GM23338 (cell line): ENCODE results near the gene ADH6.

ENCODE experiments used
- CREB1 ChIP-seq: fragments of 250-450 bp; sonication (Bioruptor Pico); IDR thresholded peaks from 2 replicates; pipeline ENCODE4 v1.5.0; 2020; ENCODE audit warnings: low read depth, mild to moderate bottlenecking, moderate library complexity
- EZH2 ChIP-seq: fragments of 200-600 bp; sonication (generic); IDR thresholded peaks from one replicate; pipeline ENCODE4 v1.8.0; 2017; ENCODE audit warnings: antibody characterized with exemption, mild to moderate bottlenecking, low read depth; ENCODE audit not compliant: unreplicated experiment
- EZH2phosphoT487 ChIP-seq: fragments of 200-600 bp; sonication (generic); IDR thresholded peaks from one replicate; pipeline ENCODE4 v1.8.1; 2018; ENCODE audit warnings: antibody characterized with exemption; ENCODE audit not compliant: unreplicated experiment
- JUNB ChIP-seq: IDR thresholded peaks from one replicate; pipeline ENCODE4 v1.6.1; 2016; ENCODE audit warnings: antibody characterized with exemption; ENCODE audit not compliant: unreplicated experiment
- NANOG ChIP-seq: IDR thresholded peaks from 2 replicates; pipeline ENCODE4 v1.6.1; 2016; ENCODE audit warnings: antibody characterized with exemption, borderline replicate concordance
- POLR2AphosphoS5 ChIP-seq: IDR thresholded peaks from 2 replicates; pipeline ENCODE4 v1.6.1; 2016; ENCODE audit warnings: antibody characterized with exemption, low read depth
- REST ChIP-seq: IDR thresholded peaks from one replicate; pipeline ENCODE4 v1.6.1; 2018; ENCODE audit warnings: antibody characterized with exemption; ENCODE audit not compliant: unreplicated experiment
- STAT1 ChIP-seq: IDR thresholded peaks from one replicate; pipeline ENCODE4 v1.6.1; 2016; ENCODE audit warnings: antibody characterized with exemption; ENCODE audit not compliant: unreplicated experiment
- ZNF114 ChIP-seq: fragments of 250-450 bp; sonication (Bioruptor Pico); IDR thresholded peaks from 2 replicates; pipeline ENCODE4 v1.5.0; 2020; ENCODE audit warnings: mild to moderate bottlenecking, moderate library complexity
- ZNF462 ChIP-seq: fragments of 250-450 bp; sonication (Bioruptor Pico); IDR thresholded peaks from 2 replicates; pipeline ENCODE4 v1.5.0; 2020; ENCODE audit warnings: mild to moderate bottlenecking, moderate library complexity
- TF ChIP-seq, protein P1 (sequence below), 2 experiments: fragments of 200-600 bp in 1 of 2; sonication (generic) in 1 of 2; conservative IDR thresholded peaks; 2 replicates each; pipeline versions ENCODE4 v1.5.1 to v1.6.1; 2016 to 2017; ENCODE audit warnings: antibody characterized with exemption in 2 of 2, low read depth in 2 of 2, mild to moderate bottlenecking in 2 of 2, moderate library complexity in 1 of 2
- TF ChIP-seq, protein P2 (sequence below): IDR thresholded peaks from 2 replicates; pipeline ENCODE4 v1.6.1; 2016; ENCODE audit warnings: antibody characterized with exemption

GRCh38 chr4:99156992-99157391 lies 62.1 kb downstream of the ADH6 start:
- TF ChIP-seq, protein P1, sequence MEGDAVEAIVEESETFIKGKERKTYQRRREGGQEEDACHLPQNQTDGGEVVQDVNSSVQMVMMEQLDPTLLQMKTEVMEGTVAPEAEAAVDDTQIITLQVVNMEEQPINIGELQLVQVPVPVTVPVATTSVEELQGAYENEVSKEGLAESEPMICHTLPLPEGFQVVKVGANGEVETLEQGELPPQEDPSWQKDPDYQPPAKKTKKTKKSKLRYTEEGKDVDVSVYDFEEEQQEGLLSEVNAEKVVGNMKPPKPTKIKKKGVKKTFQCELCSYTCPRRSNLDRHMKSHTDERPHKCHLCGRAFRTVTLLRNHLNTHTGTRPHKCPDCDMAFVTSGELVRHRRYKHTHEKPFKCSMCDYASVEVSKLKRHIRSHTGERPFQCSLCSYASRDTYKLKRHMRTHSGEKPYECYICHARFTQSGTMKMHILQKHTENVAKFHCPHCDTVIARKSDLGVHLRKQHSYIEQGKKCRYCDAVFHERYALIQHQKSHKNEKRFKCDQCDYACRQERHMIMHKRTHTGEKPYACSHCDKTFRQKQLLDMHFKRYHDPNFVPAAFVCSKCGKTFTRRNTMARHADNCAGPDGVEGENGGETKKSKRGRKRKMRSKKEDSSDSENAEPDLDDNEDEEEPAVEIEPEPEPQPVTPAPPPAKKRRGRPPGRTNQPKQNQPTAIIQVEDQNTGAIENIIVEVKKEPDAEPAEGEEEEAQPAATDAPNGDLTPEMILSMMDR (conservative IDR thresholded peaks at IDR 0.05; ENCODE audit: low read depth in 2 of 2), result no peak
- TF ChIP-seq ZNF114 (no peak), POLR2AphosphoS5 (no peak), EZH2phosphoT487 (no peak), JUNB (no peak), REST (no peak), EZH2 (no peak), NANOG (no peak), CREB1 (CRISPR knock-in tag) (no peak), STAT1 (no peak), ZNF462 (CRISPR knock-in tag) (no peak)
- TF ChIP-seq, protein P2, sequence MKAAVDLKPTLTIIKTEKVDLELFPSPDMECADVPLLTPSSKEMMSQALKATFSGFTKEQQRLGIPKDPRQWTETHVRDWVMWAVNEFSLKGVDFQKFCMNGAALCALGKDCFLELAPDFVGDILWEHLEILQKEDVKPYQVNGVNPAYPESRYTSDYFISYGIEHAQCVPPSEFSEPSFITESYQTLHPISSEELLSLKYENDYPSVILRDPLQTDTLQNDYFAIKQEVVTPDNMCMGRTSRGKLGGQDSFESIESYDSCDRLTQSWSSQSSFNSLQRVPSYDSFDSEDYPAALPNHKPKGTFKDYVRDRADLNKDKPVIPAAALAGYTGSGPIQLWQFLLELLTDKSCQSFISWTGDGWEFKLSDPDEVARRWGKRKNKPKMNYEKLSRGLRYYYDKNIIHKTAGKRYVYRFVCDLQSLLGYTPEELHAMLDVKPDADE, result no peak
